NCI-H524 (cell line): ENCODE measurements around the gene PYGM.

Experiments
- DNase-seq, 2 experiments: peaks; one replicate each; lab custom pipeline; 2025; lab: John Stamatoyannopoulos, UW

The PYGM gene

GRCh38 chr11:64759722-64760719, at the start of gene PYGM:
TSS of gene PYGM (minus strand) at chr11:64759974. CDS start at chr11:64759898, 76 bp downstream.
- no peak for DNase-seq

GRCh38 chr11:64805481-64805880, 45.7 kb upstream of the PYGM start:
- DNase-seq = no peak

GRCh38 chr11:64804346-64805210, 44.8 kb upstream of the PYGM start:
- no peak for DNase-seq

- no peak for DNase-seq
Measured at GRCh38 chr11:64803846-64804345, 44.1 kb upstream of the PYGM start.

- peak; percentile 39 to 77 for DNase-seq
Measured at GRCh38 chr11:64803158-64803845, 43.5 kb upstream of the PYGM start, which contains the start of gene MAP4K2. TSS of gene MAP4K2 (minus strand) at chr11:64803214. CDS start at chr11:64803149, 65 bp downstream.

GRCh38 chr11:64802370-64803157, 42.8 kb upstream of the PYGM start:
- no peak for DNase-seq

GRCh38 chr11:64801561-64802369, 42.0 kb upstream of the PYGM start:
- no peak for DNase-seq

- no peak for DNase-seq
Measured at GRCh38 chr11:64801158-64801464, 41.3 kb upstream of the PYGM start.

- no peak for DNase-seq
Measured at GRCh38 chr11:64800303-64801157, 40.8 kb upstream of the PYGM start.

- no peak for DNase-seq
Measured at GRCh38 chr11:64799623-64800302, 40.0 kb upstream of the PYGM start.

GRCh38 chr11:64799256-64799622, 39.5 kb upstream of the PYGM start:
- no peak for DNase-seq

- no peak for DNase-seq
Measured at GRCh38 chr11:64796757-64797541, 37.2 kb upstream of the PYGM start.

- no peak for DNase-seq
Measured at GRCh38 chr11:64796047-64796756, 36.4 kb upstream of the PYGM start.

- no peak for DNase-seq
Measured at GRCh38 chr11:64794526-64794925, 34.8 kb upstream of the PYGM start.

GRCh38 chr11:64793271-64794160, 33.7 kb upstream of the PYGM start:
- DNase-seq = no peak

GRCh38 chr11:64792482-64792881, 32.7 kb upstream of the PYGM start:
- no peak for DNase-seq
